ENCODE measurements around the gene ENAH. TPM values are rescaled to one million over a fixed set of nuclear protein-coding genes. Genes with fewer than 3 reads are reported as not detected.

ENAH gene
- total RNA-seq, 1 experiment from 2014 or later = 100 TPM

GRCh38 chr1:225461533-225462428 is 191.1 kb downstream of the ENAH start:
- H3K4me2 ChIP-seq (ENCODE audit: low read length) = no peak overlapping the region
- no peak overlapping the region for H3K9ac ChIP-seq (ENCODE audit: low read length)
- H3K9me3 ChIP-seq (ENCODE audit: control insufficient read depth in 1 of 2, insufficient read depth in 1 of 2, low read depth in 1 of 2, low read length in 2 of 2) = no peaks in the 10 kb centered on the region
- H4K20me1 ChIP-seq (ENCODE audit: insufficient read depth) = no peaks in the 10 kb centered on the region
- TF ChIP-seq SIN3A (IDR thresholded peaks at IDR 0.05; ENCODE audit: low read depth) (no peak), REST (IDR thresholded peaks at IDR 0.05; ENCODE audit: low read depth) (no peak), ELF1 (IDR thresholded peaks at IDR 0.05; ENCODE audit: borderline replicate concordance, low read depth) (no peak), SP1 (IDR thresholded peaks at IDR 0.05; ENCODE audit: low read depth) (no peak), EGR1 (IDR thresholded peaks at IDR 0.05; ENCODE audit: low read depth) (no peak), EZH2phosphoT487 (IDR thresholded peaks at IDR 0.05; ENCODE audit: borderline replicate concordance) (no peak), POLR2AphosphoS5 (IDR thresholded peaks at IDR 0.05; ENCODE audit: low read depth, low read length) (no peak), RAD21 (IDR thresholded peaks at IDR 0.05; ENCODE audit: low read depth) (no peak), ATF3 (IDR thresholded peaks at IDR 0.05) (no peak), ZNF274 (IDR thresholded peaks at IDR 0.05; ENCODE audit: low read depth, low read length) (no peak), CEBPB (IDR thresholded peaks at IDR 0.05; ENCODE audit: low read depth) (no peak), CTCF (IDR thresholded peaks at IDR 0.05 in 2 of 3, conservative IDR thresholded peaks at IDR 0.05 in 1 of 3; ENCODE audit: borderline replicate concordance in 1 of 3, insufficient read depth in 1 of 3, low read depth in 2 of 3, low read length in 2 of 3) (no peak), EZH2 (IDR thresholded peaks at IDR 0.05) (no peak), POLR2A (IDR thresholded peaks at IDR 0.05; ENCODE audit: borderline replicate concordance, extremely low read depth, insufficient read depth, insufficient read length) (no peak)
- H3K27me3 ChIP-seq (ENCODE audit: insufficient read depth, low read length) = no peaks in the 10 kb centered on the region
- H3K27ac ChIP-seq (ENCODE audit: low read depth, low read length) = no peak overlapping the region
- H3K4me3 ChIP-seq (replicated peaks in 1 of 2; ENCODE audit: low read depth in 1 of 2, low read length in 2 of 2) = no peak overlapping the region
- H2AFZ ChIP-seq (ENCODE audit: low read depth, low read length, poor library complexity, severe bottlenecking) = no peak overlapping the region
- H3K79me2 ChIP-seq (ENCODE audit: insufficient read depth, low read length) = no peaks in the 10 kb centered on the region
- no TSS peak for BruUV-seq (replicated peaks)
- CTCF ChIA-PET = interaction anchor here (0.8 kb wide), 1 partner anchor 13 kb away, joined by 3 read pairs; no protein-coding TSS in a partner anchor
- no peaks in the 10 kb centered on the region for H3K36me3 ChIP-seq (ENCODE audit: control insufficient read depth in 1 of 2, insufficient read depth in 2 of 2, low read length in 2 of 2)
- intact Hi-C loops (cut with micrococcal nuclease) = no loop called here
- DNase-seq (ENCODE audit: low read depth, low spot score) (no peak), ATAC-seq (no peak)
- POLR2A ChIA-PET = no interaction called here
- peaks cover 8 to 33% of the 10 kb centered on the region in 2 experiments; a peak in 3 of 4 replicates for H3K4me1 ChIP-seq (ENCODE audit: control insufficient read depth in 1 of 2, insufficient read depth in 2 of 2, low read length in 2 of 2)
- RAD21 ChIA-PET (ENCODE audit: low non-redundant PET in 1 of 2, low total read pairs in 2 of 2, uncharacterized antibody in 2 of 2, unreplicated experiment in 2 of 2) = interaction anchor here in 1 of 2 experiments (1.0 kb wide), 1 partner anchor 13 kb away, joined by 3 read pairs; no protein-coding TSS in a partner anchor
- no peaks in the 10 kb centered on the region for H3K9me2 ChIP-seq (ENCODE audit: insufficient read depth)
